SJSA1 (cell line): Measurements from ENCODE around the gene PODXL2. TPM values are rescaled to one million over a fixed set of nuclear protein-coding genes. Genes with fewer than 3 reads are reported as not detected.
"Not testable (repeated sequence)": the region's sequence is repeated elsewhere in the genome, so short reads cannot be mapped to it uniquely, and the experiment has no call there.

Experiments
- DNase-seq, 2 experiments: peaks; one replicate each; pipeline ENCODE4 v3.0.0-alpha.2; 2015 to 2020; ENCODE audit warnings: low spot score in 2 of 2, low read depth in 1 of 2
- H3K27ac ChIP-seq: fragments of 250-450 bp; sonication (Bioruptor Pico); 2 replicates; pipeline ENCODE4 v1.5.1; 2020; ENCODE audit warnings: mild to moderate bottlenecking, moderate library complexity
- H3K27me3 ChIP-seq: fragments of 250-450 bp; sonication (Bioruptor Pico); replicated peaks from 2 replicates; pipeline ENCODE4 v1.5.1; 2020; ENCODE audit warnings: mild to moderate bottlenecking, moderate library complexity
- H3K36me3 ChIP-seq: fragments of 250-450 bp; sonication (Bioruptor Pico); 2 replicates; pipeline ENCODE4 v1.5.1; 2020; ENCODE audit warnings: mild to moderate bottlenecking
- H3K4me1 ChIP-seq: fragments of 250-450 bp; sonication (Bioruptor Pico); replicated peaks from 2 replicates; pipeline ENCODE4 v1.6.1; 2021; ENCODE audit warnings: mild to moderate bottlenecking
- H3K4me3 ChIP-seq: fragments of 250-450 bp; sonication (Bioruptor Pico); 2 replicates; pipeline ENCODE4 v1.5.1; 2020; ENCODE audit warnings: mild to moderate bottlenecking
- H3K9me3 ChIP-seq: fragments of 250-450 bp; sonication (Bioruptor Pico); replicated peaks from 2 replicates; pipeline ENCODE4 v1.5.1; 2020; ENCODE audit warnings: mild to moderate bottlenecking
- total RNA-seq: library from RNA; depleted of rRNA; stranded (reverse); fragments of >200 nt; shearing (Covaris generic); gene quantifications from 2 replicates; pipeline ENCODE4 v1.2.3, GENCODE V29; 2014

The PODXL2 gene
- total RNA-seq, 1 experiment from 2014 or later, result 2.6 TPM

DNA sequence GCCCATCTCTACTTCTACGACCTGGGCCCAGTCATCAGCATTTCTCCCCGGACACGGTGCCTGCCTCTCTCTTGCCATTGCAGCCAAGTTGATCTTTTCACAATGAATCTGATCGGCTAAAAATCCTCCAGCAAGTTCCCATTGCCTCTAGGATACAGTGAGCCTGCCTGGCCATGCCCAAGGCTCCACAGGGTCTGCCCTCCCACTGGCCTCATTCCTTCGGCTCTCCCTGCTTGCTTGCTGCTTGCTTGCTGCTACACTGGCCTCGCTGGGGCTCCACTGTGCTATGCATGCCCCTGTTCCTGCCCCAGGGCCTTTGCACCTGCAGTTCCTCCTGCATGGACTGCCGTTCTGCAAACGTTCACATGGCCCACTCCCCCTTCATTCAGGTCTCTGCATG lies 45.8 kb downstream of the PODXL2 start:
- H3K27ac ChIP-seq, result no peak overlapping the region
- no peaks in the 10 kb centered on the region for H3K27me3 ChIP-seq
- peak in 1 of 2 experiments; percentile 22 for DNase-seq
- H3K9me3 ChIP-seq, result no peaks in the 10 kb centered on the region
- no peak overlapping the region for H3K4me3 ChIP-seq
- H3K4me1 ChIP-seq, result peaks cover 21% of the 10 kb centered on the region
- peaks cover 10% of the 10 kb centered on the region for H3K36me3 ChIP-seq

DNA sequence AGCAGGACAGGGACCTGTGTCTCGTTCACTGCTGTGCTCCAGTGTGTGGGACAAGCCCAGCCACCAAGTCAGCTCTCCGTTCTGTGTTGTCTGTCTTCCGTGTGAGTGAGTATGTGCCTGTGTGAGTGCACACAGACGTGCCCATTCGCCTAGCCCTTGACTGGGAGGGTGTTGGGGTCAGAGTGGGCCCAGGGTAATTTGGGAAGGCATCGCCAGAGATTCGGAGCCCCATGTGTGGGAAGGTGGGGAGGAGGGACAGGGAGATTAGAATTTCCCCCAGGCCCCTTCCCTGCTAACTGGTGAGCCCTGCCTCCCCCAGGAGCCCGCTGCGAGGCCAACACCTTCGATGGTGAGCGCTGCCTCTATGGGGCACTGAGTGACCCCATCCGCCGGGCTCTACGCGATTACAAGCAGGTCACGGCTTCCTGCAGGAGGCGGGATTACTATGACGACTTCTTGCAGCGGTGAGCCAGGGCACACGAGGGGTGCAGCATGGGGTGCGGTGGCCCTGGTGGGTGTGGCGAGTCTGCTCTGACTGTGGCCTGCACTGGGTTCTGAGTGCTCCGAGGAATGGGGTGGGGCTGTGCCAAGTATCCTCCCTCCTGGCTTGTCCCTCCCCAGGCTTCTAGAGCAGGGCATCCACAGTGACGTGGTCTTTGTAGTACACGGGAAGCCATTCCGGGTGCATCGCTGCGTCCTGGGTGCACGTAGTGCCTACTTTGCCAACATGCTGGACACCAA lies 46.8 kb downstream of the PODXL2 start:
- no peak for DNase-seq
- Histone ChIP-seq H3K9me3 (no peaks in the 10 kb centered on the region), H3K4me1 (peaks cover 21% of the 10 kb centered on the region), H3K27ac (no peak overlapping the region), H3K36me3 (peaks cover 10% of the 10 kb centered on the region), H3K4me3 (no peak overlapping the region), H3K27me3 (no peaks in the 10 kb centered on the region)

DNA sequence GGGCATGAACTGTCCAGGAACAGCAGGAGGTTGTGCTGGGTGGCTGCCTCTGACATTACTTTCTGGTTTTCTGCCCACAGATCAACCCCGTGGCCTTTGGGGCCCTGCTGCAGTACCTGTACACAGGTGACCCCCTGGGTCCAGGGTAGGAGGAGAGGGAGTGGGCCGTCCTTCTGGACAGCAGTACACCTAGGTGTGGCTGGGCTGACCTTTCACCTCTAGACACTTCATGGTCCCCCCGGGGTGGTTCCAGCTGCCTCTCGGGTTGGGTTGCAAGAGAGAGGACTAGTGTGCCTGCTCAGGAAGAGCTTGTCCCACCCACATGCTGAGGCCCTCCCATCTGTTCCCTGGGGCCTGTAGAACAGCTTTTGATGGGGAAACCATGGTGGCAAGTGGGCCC lies 47.5 kb downstream of the PODXL2 start:
- Histone ChIP-seq H3K36me3 (peaks cover 10% of the 10 kb centered on the region), H3K27me3 (no peaks in the 10 kb centered on the region), H3K27ac (no peak overlapping the region), H3K4me1 (peaks cover 20% of the 10 kb centered on the region), H3K4me3 (no peak overlapping the region), H3K9me3 (no peaks in the 10 kb centered on the region)
- no peak for DNase-seq

DNA sequence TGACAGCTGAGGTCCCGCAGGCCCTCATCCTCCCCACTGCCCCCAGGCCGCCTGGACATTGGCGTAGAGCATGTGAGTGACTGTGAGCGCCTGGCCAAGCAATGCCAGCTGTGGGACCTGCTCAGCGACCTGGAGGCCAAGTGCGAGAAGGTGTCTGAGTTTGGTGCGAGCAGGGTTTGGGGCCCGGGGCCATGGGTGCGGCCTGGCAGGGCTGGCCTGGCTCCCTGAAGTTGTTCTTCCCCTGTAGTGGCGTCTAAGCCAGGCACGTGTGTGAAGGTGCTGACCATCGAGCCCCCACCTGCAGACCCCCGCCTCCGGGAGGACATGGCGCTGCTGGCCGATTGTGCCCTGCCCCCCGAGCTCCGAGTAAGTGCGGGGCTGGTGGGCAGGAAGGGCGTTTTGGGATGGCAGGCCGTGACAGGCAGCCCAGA lies 48.0 kb downstream of the PODXL2 start:
- no peak overlapping the region for H3K27ac ChIP-seq
- peaks cover 15% of the 10 kb centered on the region for H3K4me1 ChIP-seq
- H3K36me3 ChIP-seq, result peaks cover 10% of the 10 kb centered on the region
- no peaks in the 10 kb centered on the region for H3K9me3 ChIP-seq
- H3K27me3 ChIP-seq, result no peaks in the 10 kb centered on the region
- H3K4me3 ChIP-seq, result no peak overlapping the region
- DNase-seq, result no peak

DNA sequence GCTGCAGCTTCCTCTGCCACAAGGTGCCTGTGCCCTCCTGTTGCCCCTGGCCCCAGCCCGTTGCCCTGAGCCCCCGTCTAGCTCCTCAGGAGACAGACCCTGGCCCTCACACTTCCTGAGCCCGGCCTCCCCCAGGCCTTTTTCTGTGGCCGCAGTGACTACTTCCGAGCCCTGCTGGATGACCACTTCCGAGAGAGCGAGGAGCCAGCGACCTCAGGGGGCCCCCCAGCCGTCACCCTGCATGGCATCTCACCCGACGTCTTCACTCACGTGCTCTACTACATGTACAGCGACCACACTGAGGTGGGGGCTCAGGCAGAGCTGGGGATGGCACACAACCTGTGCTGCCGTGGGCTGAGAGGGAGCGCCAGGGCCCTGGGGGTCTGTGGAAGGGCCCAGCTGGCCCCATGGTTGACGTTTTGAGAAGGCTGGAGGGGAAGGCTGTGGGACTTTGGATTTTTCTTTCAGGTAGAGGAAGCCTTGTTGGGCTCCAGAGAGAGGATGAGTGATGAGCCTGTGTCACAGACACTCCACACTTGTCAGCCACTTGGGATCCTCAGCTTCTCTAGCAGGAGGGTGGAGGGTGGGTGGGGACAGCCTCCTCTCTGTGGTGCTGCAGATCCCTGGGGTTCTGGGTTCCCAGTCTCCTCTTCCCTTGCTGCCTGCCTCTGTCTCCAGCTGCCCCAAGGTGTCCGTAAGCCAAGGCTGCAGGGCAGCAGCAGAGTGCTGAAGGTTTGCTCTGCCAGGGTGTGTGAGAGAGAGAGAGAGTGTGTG lies 48.7 kb downstream of the PODXL2 start:
- no peaks in the 10 kb centered on the region for H3K9me3 ChIP-seq
- no peak overlapping the region for H3K27ac ChIP-seq
- no peaks in the 10 kb centered on the region for H3K27me3 ChIP-seq
- H3K36me3 ChIP-seq, result peaks cover 5% of the 10 kb centered on the region
- H3K4me1 ChIP-seq, result peaks cover 9% of the 10 kb centered on the region
- DNase-seq, result no peak
- H3K4me3 ChIP-seq, result no peak overlapping the region

DNA sequence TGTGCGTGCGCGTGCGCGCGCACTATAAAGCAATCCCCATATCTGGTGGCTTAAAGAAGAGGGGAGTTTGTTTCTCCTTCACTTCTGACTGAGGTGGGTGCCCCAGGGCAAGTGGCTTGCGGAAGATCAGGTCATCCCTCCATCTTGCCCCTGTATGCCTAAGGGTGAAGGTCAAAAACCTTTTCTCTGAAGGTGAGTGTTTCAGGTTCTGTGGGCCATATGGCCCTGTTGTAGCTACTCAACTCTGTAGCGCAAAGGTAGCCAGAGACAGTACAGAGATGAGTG lies 49.3 kb downstream of the PODXL2 start:
- H3K27ac ChIP-seq, result no peak overlapping the region
- H3K36me3 ChIP-seq, result peaks cover under 1% of the 10 kb centered on the region; the same call in 1 of the 2 replicates
- H3K27me3 ChIP-seq, result no peaks in the 10 kb centered on the region
- DNase-seq, result no peak
- peaks cover 5% of the 10 kb centered on the region for H3K4me1 ChIP-seq
- H3K9me3 ChIP-seq, result no peaks in the 10 kb centered on the region
- H3K4me3 ChIP-seq, result no peak overlapping the region

DNA sequence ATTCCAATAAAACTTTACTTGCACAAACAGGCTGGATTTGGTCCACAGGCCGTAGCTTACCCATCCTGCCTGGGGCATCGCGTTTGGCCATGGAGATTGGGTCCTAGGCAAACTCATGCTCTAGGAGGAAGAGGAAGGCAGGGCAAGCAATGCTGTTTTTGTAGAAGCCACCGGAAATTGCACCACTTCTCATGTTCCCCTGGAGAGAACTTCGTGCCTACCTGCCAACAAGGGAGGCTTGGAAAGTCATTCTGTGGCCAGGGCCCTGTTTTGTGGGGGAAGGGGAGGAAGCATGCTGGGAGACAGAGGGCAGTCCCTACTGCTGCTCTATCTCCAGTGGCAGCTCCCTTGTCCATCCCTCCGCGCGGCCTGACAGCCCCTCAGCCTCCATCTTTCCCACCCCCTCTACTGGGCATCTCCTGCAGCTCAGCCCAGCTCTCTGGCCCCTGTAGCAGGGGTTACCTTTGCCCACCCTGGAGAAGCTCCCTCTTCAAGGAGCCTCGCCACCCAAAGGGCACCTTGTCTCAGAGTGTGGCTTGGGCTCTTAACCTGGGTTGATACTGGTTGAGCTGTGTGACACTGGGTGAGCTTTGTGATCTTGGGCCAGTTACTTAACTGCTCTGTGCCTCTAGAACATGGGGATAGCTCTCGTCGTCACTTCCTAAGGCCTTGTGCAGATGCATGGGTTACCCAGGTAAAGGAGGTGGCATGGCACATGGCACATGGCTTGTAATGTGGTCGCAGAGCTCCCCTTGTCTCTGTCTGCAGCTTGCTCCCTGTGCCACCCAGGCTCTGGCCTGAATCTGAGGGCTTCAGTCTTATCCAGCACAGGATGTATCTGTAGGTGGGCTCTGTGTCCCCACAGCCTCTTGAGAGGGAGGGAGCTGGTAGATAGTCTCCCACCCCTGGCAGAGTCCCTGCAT lies 49.9 kb downstream of the PODXL2 start:
- H3K4me3 ChIP-seq, result no peak overlapping the region

DNA sequence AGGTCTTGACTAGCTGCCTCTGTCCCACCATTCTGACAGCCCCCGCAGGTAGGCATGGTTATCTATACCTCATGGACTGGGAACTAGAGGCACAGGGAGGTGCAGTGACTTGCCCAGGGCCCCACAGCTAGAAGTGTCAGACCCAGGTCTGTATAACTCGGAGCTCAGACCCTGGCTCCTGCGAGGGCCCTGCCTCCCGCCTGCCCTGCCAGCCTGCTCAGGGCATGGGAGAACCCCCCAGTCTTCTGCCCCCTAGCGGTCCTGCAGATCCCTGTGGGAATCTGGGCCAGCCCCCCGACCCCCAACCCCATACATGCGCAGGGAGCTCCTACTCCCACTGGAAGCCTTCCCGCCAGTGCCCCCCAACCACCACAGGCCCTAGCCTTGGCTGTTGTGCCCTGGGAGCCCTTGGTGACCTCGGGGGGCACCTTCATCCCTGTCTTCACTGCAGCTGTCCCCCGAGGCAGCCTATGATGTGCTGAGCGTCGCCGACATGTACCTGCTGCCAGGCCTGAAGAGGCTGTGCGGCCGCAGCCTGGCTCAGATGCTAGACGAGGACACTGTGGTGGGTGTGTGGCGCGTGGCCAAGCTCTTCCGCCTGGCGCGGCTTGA lies 50.7 kb downstream of the PODXL2 start:
- no peaks in the 10 kb centered on the region for H3K27me3 ChIP-seq
- H3K4me3 ChIP-seq, result no peak overlapping the region
- no peak overlapping the region for H3K27ac ChIP-seq
- no peaks in the 10 kb centered on the region for H3K36me3 ChIP-seq
- peak in 1 of 2 experiments; percentile 40 for DNase-seq
- no peaks in the 10 kb centered on the region for H3K9me3 ChIP-seq
- H3K4me1 ChIP-seq, result peaks cover 8% of the 10 kb centered on the region; the same call in 1 of the 2 replicates

More for the DNA sequence above, 49.9 kb downstream of the PODXL2 start:
- Histone ChIP-seq H3K9me3 (no peaks in the 10 kb centered on the region), H3K36me3 (no peaks in the 10 kb centered on the region), H3K27me3 (no peaks in the 10 kb centered on the region), H3K27ac (no peak overlapping the region), H3K4me1 (peaks cover 6% of the 10 kb centered on the region; the same call in 1 of the 2 replicates)
- peak in 1 of 2 experiments; percentile 22 for DNase-seq

DNA sequence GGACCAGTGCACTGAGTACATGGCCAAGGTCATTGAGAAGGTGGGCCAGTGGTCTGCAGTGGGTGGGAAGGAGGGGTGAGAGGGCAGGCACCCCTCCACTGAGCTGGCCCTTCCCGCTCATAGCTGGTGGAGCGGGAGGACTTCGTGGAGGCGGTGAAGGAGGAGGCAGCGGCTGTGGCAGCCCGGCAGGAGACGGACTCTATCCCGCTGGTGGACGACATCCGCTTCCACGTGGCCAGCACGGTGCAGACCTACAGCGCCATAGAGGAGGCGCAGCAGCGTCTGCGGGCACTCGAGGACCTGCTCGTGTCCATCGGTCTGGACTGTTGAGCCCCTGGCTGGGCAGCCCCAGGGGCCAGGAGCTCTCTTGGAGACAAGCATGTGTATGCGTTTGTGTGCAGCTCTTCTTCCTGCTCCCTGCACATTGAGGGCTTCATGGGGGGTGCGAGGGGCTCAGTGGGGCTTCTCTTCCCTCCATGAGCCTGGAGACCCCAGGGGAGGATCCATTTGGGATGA lies 51.2 kb downstream of the PODXL2 start:
- no peaks in the 10 kb centered on the region for H3K27me3 ChIP-seq
- no peak overlapping the region for H3K27ac ChIP-seq
- DNase-seq, result peak in 1 of 2 experiments; percentile 35
- H3K4me1 ChIP-seq, result peaks cover 8% of the 10 kb centered on the region
- no peak overlapping the region for H3K4me3 ChIP-seq
- no peaks in the 10 kb centered on the region for H3K9me3 ChIP-seq
- no peaks in the 10 kb centered on the region for H3K36me3 ChIP-seq

DNA sequence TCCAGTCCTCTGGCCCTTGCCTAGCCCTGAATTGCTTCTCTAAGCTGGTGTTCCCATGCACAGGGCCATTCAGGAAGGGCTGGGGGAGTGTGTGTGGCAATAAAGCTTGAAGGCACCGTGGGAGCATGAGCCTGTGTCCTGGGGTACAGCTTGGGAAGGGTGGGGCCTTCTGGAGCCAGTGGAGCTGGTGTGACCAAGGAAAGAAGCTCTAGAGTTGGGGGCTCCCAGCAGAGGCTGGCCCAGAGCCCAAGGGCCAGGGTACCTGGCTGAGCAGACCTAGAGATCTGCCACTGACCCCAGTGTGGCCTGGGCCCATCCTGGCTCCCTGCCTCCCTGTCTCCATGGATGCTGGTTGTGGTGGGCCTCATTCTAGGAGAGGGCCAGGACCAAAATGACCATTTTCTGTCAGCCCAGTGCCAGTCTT lies 51.8 kb downstream of the PODXL2 start:
- DNase-seq, result no peak
- H3K27ac ChIP-seq, result no peak overlapping the region
- no peaks in the 10 kb centered on the region for H3K27me3 ChIP-seq
- no peak overlapping the region for H3K4me3 ChIP-seq
- no peaks in the 10 kb centered on the region for H3K9me3 ChIP-seq
- no peaks in the 10 kb centered on the region for H3K36me3 ChIP-seq
- H3K4me1 ChIP-seq, result peaks cover 14% of the 10 kb centered on the region

DNA sequence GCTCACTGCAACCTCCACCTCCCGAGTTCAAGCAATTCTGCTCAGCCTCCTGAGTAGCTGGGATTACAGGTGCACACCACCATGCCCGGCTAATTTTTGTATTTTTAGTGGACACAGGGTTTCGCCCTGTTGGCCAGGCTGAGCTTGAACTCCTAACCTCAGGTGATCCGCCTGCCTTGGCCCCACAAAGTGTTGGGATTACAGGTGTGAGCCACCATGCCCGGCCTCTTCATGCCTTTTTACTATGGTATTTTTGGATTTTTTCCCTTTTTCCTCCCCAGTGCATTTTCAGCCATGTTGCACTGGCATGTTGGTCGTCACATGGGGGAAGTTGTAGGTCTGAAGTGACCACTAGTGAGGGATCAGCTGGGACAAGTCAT lies 53.2 kb downstream of the PODXL2 start:
- H3K4me1 ChIP-seq, result peaks cover 25% of the 10 kb centered on the region
- DNase-seq, result peak in 1 of 2 experiments; percentile 13
- not testable (repeated sequence) for H3K36me3 ChIP-seq, H3K27me3 ChIP-seq, H3K4me3 ChIP-seq, H3K27ac ChIP-seq, H3K9me3 ChIP-seq

DNA sequence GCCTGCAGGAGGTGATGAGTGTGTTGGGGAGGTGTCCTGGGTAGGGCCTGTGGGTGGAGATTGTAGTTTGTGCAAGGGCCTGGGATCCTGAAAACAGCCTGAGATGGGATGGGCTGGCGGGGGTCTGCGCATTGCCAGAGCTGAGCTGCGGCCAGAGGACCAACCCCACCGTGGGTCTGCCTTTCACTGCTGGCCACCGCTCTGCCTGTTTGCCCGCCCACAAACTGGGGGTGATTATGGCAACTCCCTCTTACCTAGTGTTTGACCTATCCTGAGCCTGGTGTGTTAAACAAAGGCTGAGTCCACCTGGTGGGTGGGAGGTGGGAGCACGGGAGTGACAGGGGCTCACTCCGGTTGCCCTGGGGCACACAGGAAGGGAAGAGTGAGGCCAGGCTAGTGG lies 53.6 kb downstream of the PODXL2 start:
- Histone ChIP-seq H3K27me3 (no peaks in the 10 kb centered on the region), H3K4me1 (peaks cover 25% of the 10 kb centered on the region)

More for the DNA sequence above, 53.6 kb downstream of the PODXL2 start:
- H3K27ac ChIP-seq, result no peak overlapping the region
- H3K36me3 ChIP-seq, result no peaks in the 10 kb centered on the region
- H3K4me3 ChIP-seq, result no peak overlapping the region
- no peaks in the 10 kb centered on the region; the same call in 1 of the 2 replicates for H3K9me3 ChIP-seq
- DNase-seq, result no peak
